T47D (cell line): ENCODE data around the gene SLCO6A1.

Experiments
- DNase-seq, 2 experiments: peaks; one replicate each; pipeline versions ENCODE4 v3.0.0 to v3.0.0-alpha.2; 2011 to 2012; ENCODE audit warnings: low read depth in 1 of 2, low spot score in 1 of 2
- JUND ChIP-seq: IDR thresholded peaks from 2 replicates; pipeline ENCODE4 v1.6.1; 2012; ENCODE audit warnings: low read depth
- in situ Hi-C: cut with HindIII; loops from 2 replicates; pipeline ENCODE4 v1.10.0; 2016; ENCODE audit warnings: low sequenced_read_pairs, low pct_unique_long_range_greater_than_20kb

Gene SLCO6A1

GRCh38 chr5:102498271-102499034, at the start of gene SLCO6A1:
Gene SLCO6A1, minus strand, starts transcription at chr5:102499001. Its CDS starts 157 bp downstream, at chr5:102498844.
- no peak for TF ChIP-seq JUND
- no peak for DNase-seq
- in situ Hi-C loops, result no loop called here

- in situ Hi-C loops, result no loop called here
- DNase-seq, result no peak
- no peak for TF ChIP-seq JUND
Observed at GRCh38 chr5:102547141-102548035, 48.6 kb upstream of the SLCO6A1 start.

- in situ Hi-C loops, result no loop called here
- DNase-seq, result peak in 1 of 2 experiments; percentile 17
- TF ChIP-seq JUND, result no peak
Observed at GRCh38 chr5:102545175-102545574, 46.4 kb upstream of the SLCO6A1 start.

- in situ Hi-C loops, result no loop called here
- DNase-seq, result no peak
- no peak for TF ChIP-seq JUND
Observed at GRCh38 chr5:102542057-102542456, 43.3 kb upstream of the SLCO6A1 start.

GRCh38 chr5:102539996-102540728, 41.4 kb upstream of the SLCO6A1 start:
- in situ Hi-C loops, result no loop called here
- TF ChIP-seq JUND, result no peak
- DNase-seq, result no peak

- in situ Hi-C loops, result no loop called here
- no peak for DNase-seq
- no peak for TF ChIP-seq JUND
Observed at GRCh38 chr5:102539562-102539961, 40.8 kb upstream of the SLCO6A1 start.

- in situ Hi-C loops, result no loop called here
- no peak for TF ChIP-seq JUND
- DNase-seq, result no peak
Observed at GRCh38 chr5:102537011-102537410, 38.2 kb upstream of the SLCO6A1 start.

- in situ Hi-C loops, result no loop called here
- DNase-seq, result peak in 1 of 2 experiments; percentile 38
- TF ChIP-seq JUND, result no peak
Observed at GRCh38 chr5:102536323-102536928, 37.6 kb upstream of the SLCO6A1 start.

- in situ Hi-C loops, result no loop called here
- DNase-seq, result no peak
- TF ChIP-seq JUND, result no peak
Observed at GRCh38 chr5:102532123-102532522, 33.3 kb upstream of the SLCO6A1 start.

- TF ChIP-seq JUND, result no peak
- in situ Hi-C loops, result no loop called here
- no peak for DNase-seq
Observed at GRCh38 chr5:102531506-102531905, 32.7 kb upstream of the SLCO6A1 start.

GRCh38 chr5:102529447-102529846, 30.6 kb upstream of the SLCO6A1 start:
- in situ Hi-C loops, result no loop called here
- DNase-seq, result no peak
- TF ChIP-seq JUND, result no peak

GRCh38 chr5:102529031-102529430, 30.2 kb upstream of the SLCO6A1 start:
- no peak for DNase-seq
- in situ Hi-C loops, result no loop called here
- TF ChIP-seq JUND, result no peak
